HepG2 (cell line): Measurements from ENCODE around the gene IFT52. TPM values are rescaled to one million over a fixed set of nuclear protein-coding genes. Genes with fewer than 3 reads are reported as not detected.

Experiments used
- CREM ChIP-seq, 2 experiments: sonication (generic) in 1 of 2; formaldehyde crosslinking in 1 of 2; IDR thresholded peaks; 2 replicates each; pipeline versions ENCODE4 v1.4.0 to v1.6.1; 2016 to 2020; ENCODE audit warnings: antibody characterized with exemption in 1 of 2, mild to moderate bottlenecking in 1 of 2, missing genetic modification reagents in 1 of 2
- DR1 ChIP-seq: sonication (generic); formaldehyde crosslinking; IDR thresholded peaks from 2 replicates; pipeline ENCODE4 v1.8.0; 2021; ENCODE audit warnings: mild to moderate bottlenecking, missing genetic modification reagents, inconsistent platforms
- GMEB2 ChIP-seq: IDR thresholded peaks from 2 replicates; pipeline ENCODE4 v1.6.1; 2016; ENCODE audit warnings: missing biosample characterization, missing genetic modification reagents, low read depth
- HDAC1 ChIP-seq: sonication (generic); formaldehyde crosslinking; IDR thresholded peaks from 2 replicates; pipeline ENCODE4 v1.5.1; 2020; ENCODE audit warnings: mild to moderate bottlenecking, missing genetic modification reagents
- KDM4B ChIP-seq: sonication (generic); formaldehyde crosslinking; IDR thresholded peaks from 2 replicates; pipeline ENCODE4 v1.4.0; 2020; ENCODE audit warnings: missing genetic modification reagents
- MBD4 ChIP-seq: IDR thresholded peaks from 2 replicates; pipeline ENCODE4 v1.6.1; 2012; ENCODE audit warnings: low read length, inconsistent platforms, borderline replicate concordance
- PHB2 ChIP-seq: fragments of 450-650 bp; IDR thresholded peaks from 2 replicates; pipeline ENCODE4 v1.6.1; 2018; ENCODE audit not compliant: partially characterized antibody
- SMAD9 ChIP-seq: sonication (generic); formaldehyde crosslinking; IDR thresholded peaks from 2 replicates; pipeline ENCODE4 v1.5.1; 2020; ENCODE audit warnings: mild to moderate bottlenecking, missing genetic modification reagents
- ZNF407 ChIP-seq: sonication (generic); formaldehyde crosslinking; IDR thresholded peaks from one replicate; pipeline ENCODE4 v1.5.1; 2020; ENCODE audit warnings: mild to moderate bottlenecking, missing genetic modification reagents; ENCODE audit errors: not compliant biosample characterization
- ZNF691 ChIP-seq: sonication (generic); formaldehyde crosslinking; IDR thresholded peaks from 2 replicates; pipeline ENCODE4 v1.4.0; 2020; ENCODE audit warnings: missing genetic modification reagents, low read depth, mild to moderate bottlenecking, borderline replicate concordance
- ZSCAN29 ChIP-seq: sonication (generic); formaldehyde crosslinking; conservative IDR thresholded peaks from 2 replicates; pipeline ENCODE4 v1.4.0; 2020; ENCODE audit warnings: mild to moderate bottlenecking, missing genetic modification reagents
- polyA plus RNA-seq, 8 experiments: library from polyadenylated mRNA; depleted of rRNA in 3 of 8; stranded (reverse) in 7 of 8; unstranded in 1 of 8; fragments of >200 nt; fragmentation: Illumina TruSeq in 4 of 8; extraction: Trizol in 4 of 8; gene quantifications; 2 replicates each; pipeline versions ENCODE4 v1.2.1 to v1.2.3, GENCODE V29; 2011 to 2016; ENCODE audit warnings: low read depth in 4 of 8, missing spikeins in 1 of 8, mixed read lengths in 1 of 8; ENCODE audit not compliant: insufficient read depth in 1 of 8
- total RNA-seq, 5 experiments: library from RNA; depleted of rRNA; stranded (reverse); fragments of >200 nt; fragmentation: Illumina TruSeq; extraction: Trizol; gene quantifications; 2 replicates each; pipeline ENCODE4 v1.2.3, GENCODE V29; 2016; ENCODE audit warnings: low read depth in 1 of 5
- TF ChIP-seq, protein P1 (sequence below): sonication (generic); formaldehyde crosslinking; IDR thresholded peaks from 2 replicates; pipeline ENCODE4 v1.4.0; 2020; ENCODE audit warnings: missing genetic modification reagents, borderline replicate concordance

IFT52 gene
- total and polyA plus RNA-seq, 2 of the 13 experiments (the other 11 are each of a cell fraction or from before 2014, with no cell fraction given): 48.0 to 64.0 TPM

GRCh38 chr20:43558412-43559146 is 32.2 kb upstream of the IFT52 start, which contains the start of gene SGK2 (continued):
- no peak for TF ChIP-seq ZNF407
- no peak for TF ChIP-seq PHB2
- 0 out of 2 replicates have a peak, but pooled peaks have one; percentile 2 for TF ChIP-seq ZSCAN29 (CRISPR knock-in tag)
- TF ChIP-seq SMAD9 (CRISPR knock-in tag): 0 out of 2 replicates have a peak, but pooled peaks have one; percentile 51
- TF ChIP-seq GMEB2: peak; percentile 19; the same call in 1 of the 2 replicates
- no peak; the same call in none of the 2 replicates for TF ChIP-seq ZNF691
- TF ChIP-seq KDM4B (CRISPR knock-in tag): 0 out of 2 replicates have a peak, but pooled peaks have one; percentile 39
- TF ChIP-seq, protein P1, sequence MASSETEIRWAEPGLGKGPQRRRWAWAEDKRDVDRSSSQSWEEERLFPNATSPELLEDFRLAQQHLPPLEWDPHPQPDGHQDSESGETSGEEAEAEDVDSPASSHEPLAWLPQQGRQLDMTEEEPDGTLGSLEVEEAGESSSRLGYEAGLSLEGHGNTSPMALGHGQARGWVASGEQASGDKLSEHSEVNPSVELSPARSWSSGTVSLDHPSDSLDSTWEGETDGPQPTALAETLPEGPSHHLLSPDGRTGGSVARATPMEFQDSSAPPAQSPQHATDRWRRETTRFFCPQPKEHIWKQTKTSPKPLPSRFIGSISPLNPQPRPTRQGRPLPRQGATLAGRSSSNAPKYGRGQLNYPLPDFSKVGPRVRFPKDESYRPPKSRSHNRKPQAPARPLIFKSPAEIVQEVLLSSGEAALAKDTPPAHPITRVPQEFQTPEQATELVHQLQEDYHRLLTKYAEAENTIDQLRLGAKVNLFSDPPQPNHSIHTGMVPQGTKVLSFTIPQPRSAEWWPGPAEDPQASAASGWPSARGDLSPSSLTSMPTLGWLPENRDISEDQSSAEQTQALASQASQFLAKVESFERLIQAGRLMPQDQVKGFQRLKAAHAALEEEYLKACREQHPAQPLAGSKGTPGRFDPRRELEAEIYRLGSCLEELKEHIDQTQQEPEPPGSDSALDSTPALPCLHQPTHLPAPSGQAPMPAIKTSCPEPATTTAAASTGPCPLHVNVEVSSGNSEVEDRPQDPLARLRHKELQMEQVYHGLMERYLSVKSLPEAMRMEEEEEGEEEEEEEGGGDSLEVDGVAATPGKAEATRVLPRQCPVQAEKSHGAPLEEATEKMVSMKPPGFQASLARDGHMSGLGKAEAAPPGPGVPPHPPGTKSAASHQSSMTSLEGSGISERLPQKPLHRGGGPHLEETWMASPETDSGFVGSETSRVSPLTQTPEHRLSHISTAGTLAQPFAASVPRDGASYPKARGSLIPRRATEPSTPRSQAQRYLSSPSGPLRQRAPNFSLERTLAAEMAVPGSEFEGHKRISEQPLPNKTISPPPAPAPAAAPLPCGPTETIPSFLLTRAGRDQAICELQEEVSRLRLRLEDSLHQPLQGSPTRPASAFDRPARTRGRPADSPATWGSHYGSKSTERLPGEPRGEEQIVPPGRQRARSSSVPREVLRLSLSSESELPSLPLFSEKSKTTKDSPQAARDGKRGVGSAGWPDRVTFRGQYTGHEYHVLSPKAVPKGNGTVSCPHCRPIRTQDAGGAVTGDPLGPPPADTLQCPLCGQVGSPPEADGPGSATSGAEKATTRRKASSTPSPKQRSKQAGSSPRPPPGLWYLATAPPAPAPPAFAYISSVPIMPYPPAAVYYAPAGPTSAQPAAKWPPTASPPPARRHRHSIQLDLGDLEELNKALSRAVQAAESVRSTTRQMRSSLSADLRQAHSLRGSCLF (CRISPR knock-in tag): no peak
- peak; percentile 69; the same call in 1 of the 2 replicates for TF ChIP-seq CREM (IDR thresholded peaks at IDR 0.05)
- no peak for TF ChIP-seq CREM (CRISPR knock-in tag; IDR thresholded peaks at IDR 0.05)
- TF ChIP-seq MBD4: no peak
- peak; percentile 75 for TF ChIP-seq HDAC1
- TF ChIP-seq DR1 (CRISPR knock-in tag): peak; percentile 43
